HG03378 (cell line): ENCODE results near the gene CDKN2B-AS1.

Experiments used
- ATAC-seq: cut with Tn5 transposase; IDR thresholded peaks from one replicate; pipeline ENCODE4 v1.9.1; 2021; ENCODE audit warnings: mild to moderate bottlenecking, moderate library complexity; ENCODE audit not compliant: unreplicated experiment

The CDKN2B-AS1 gene

DNA sequence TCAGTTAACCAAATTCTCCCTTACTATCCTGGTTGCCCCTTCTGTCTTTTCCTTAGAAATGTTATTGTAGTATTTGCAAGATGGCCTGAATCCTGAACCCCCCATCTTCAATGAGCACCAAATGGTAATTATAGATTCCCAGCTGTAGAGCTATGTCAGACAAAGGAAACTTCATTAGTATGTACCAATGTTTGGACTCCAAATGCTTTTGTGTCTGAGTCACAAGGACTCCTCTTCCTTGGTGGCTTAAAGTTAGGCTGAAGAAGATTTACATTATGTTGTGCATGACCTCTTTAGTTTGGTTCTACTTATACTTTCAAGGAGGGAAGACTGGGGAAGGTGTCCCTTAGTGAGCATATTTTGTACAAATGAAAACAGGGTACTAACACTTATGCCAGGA is 120.4 kb downstream of the CDKN2B-AS1 start:
- no peak for ATAC-seq

DNA sequence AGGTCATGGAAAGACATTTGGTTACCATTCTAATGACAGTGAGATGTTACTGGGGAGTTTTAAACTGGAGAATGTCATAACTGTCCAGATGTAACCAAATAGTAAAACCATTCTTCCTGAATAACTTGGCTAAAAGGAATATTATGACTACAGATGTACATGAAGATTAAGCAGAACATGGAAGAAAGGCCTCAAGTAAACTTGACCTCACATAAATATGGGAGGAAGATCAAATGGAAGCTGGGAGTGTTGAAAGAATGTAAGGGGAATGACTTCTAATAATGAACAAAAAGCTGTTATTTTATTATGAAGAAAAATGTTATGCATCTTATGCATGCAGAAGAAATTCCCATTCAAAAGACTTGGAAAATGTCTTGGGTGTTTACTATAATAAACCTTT is 122.2 kb downstream of the CDKN2B-AS1 start:
- ATAC-seq, result no peak

DNA sequence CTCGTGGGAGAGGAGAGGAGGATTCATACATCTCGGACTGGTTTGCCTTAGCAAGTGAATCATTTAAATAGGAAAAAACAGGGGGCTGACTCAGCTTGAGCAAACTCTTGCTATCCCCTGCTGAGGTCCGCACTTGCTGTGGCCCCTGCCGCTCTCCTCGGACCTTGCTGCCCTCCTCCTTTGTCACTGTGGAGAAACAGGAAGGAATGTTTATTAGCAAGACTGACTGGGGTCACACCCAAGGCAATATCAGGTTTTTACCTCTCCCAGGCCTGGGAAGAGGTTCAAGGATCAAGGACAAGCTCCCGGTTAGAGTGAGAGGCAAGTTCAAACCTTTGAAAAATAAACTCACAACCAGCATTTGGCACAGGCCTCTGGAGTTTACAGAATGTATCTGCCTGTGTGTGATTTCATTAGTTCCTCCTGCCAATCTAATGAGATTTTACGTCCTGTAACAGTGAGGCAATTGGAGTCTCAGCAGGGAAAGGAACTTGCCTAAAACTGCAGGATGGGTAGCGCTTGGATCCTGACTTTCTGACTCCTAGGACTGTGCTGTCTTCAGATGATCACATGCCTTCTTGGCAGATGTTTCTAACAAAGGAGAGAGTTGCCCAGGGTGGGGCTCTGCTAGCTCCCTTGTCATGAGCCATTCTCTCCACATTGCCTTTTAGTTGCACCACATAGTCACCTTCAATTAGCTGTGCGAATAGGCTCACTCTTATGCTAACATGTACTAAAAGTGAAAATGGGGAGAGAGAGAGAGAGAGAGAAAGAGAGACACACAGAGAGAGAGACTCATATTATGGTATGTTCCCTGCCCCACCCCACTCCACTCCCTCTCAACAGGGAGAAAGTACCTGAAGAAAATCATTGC is 123.2 kb downstream of the CDKN2B-AS1 start:
- no peak for ATAC-seq

DNA sequence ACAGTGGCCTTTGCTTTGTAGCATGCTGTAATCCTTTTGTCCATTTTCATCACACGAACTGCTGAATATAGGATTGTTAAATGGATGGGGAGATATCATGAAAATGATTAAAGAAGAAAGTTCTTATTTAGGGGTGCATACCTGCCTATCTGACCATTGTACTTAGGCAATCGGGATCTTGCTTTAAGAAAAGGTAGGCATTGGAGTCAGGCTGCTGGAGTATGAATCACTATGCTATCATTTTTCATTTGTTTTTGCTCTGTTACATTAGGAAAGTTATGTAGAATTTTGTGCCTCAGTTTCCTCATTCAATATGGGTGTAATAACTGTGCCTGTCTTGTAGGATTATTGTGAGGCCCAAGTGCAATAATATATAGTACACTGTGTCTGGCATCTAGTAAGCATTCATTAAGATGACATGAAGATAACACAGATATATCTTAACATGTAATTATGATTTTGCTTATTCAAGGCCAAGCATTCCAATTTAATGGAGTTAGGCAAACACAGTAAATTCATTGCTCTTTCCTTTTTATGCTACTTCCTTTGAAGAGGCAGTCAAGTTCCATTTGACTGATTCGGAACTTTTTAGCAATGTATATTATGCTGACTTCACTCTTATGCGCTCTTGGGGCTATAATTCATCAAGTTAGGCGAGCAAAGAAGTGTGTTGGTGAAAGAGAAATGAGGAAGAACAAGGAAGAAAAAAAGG is 124.4 kb downstream of the CDKN2B-AS1 start:
- ATAC-seq, result no peak

DNA sequence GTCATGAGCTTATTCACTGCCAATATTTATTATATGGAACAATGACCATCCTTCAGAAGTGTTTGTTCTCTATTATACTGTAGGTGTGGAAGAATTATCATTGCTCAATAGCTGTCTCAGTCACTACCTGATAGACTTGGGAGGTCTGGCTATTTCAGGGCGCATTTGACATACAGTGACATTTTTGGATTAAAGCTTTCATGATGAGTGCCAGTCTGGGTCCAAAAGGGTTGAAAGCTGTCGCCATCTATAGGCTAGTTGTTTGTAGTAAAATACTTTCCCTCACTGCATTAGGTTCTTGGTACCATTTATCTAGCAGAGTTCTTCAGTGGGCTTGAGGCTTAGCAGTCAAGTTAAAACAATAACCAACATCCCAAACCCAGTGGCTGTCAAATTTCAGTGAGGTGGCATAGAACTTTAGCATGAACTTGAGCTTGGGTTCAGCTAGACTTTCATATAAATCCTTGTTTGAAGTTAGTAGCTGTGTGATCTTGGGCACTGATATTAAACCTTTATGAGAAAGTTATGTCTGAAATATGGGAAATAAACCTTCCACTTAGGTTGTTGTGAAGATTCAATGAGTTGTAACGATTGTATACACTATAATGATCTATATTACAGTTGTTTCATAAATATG is 125.0 kb downstream of the CDKN2B-AS1 start:
- ATAC-seq, result peak; percentile 85

DNA sequence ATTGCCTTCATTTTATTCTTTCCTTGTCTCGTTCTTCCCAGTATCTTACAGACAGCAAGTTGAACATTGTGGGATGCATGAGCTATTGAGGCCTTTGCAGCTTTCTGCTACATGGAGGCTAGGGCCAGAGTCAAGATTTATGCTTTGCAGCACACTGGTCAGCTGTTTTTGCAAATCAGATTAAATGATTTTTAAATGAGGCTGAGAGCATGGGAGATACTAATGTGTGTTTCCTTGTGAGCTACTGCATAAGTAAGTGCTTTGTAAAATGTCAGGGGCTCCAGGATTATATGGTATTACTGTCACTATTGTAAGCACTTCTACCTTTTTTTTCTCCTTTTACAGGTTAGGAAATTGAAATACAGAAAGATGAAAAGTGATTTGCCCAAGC is 125.6 kb downstream of the CDKN2B-AS1 start:
- ATAC-seq, result no peak

DNA sequence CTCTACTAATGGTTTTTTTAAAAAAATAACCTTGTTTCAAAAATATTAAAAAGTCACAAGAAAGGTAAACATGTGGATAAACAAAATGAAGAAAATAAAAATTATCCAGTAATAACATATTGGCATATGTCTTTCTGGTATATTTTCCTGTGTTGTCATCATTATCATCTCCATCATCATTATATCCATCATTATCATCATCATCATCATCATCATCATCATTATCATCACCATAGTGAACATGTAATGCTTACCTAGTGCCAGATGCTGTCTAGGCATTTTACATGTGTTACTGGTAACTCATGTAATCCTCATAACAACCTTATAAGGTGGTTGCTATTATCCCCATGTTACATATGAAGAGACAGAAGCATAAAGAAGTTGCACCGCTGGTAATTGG is 126.0 kb downstream of the CDKN2B-AS1 start:
- ATAC-seq, result no peak

DNA sequence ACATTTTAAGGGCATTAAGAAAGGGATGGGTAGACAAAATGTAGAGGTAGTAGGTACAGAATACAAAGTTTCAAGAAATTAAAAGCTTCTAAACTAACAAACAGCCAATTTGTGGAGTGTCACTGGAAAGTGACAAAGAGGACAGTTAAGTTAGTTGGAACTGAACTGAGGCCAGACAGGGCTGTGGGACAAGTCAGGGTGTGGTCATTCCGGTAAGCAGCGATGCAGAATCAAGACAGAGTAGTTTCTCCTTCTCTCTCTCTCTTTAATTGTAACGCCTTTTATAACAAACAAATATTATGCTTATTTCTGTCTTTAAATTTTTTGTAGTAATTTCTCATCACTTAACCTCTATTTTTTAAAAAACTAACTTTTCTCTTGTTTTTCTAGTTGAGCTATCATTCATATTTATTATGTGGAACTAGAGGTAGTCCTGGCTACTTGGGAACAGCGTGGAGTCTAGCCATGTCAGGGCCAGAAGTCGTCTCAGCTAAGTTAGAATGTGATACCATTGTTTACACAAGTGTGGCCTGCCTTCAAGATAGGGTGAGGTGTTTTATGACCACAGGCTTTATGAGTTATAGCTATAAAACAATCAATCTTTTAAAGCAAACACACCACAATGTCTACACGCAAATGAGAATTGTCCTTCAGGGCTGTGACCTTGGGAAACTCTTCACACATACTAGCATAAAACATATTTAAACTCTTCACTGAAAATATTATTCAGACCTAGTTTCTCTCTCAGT is 129.8 kb downstream of the CDKN2B-AS1 start:
- ATAC-seq, result no peak

DNA sequence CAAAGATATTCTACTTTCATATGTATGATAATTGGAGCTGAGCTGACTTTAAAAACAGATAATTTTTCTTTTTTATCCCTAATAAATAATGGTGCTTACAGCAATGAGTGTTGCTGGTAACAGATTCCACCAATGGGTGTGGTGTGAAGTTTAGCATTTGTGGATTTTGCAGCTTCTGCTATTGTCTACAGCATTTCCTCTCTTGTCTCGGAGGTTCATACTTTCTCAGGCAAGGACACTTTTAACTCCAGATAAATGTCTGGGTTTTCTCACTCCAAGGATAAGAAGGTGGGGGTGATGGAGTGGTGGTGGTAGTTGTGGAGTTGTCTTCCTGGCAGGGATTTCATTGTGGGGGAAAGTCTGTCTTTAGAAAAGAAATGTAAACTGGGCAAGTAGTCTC is 134.5 kb downstream of the CDKN2B-AS1 start:
- no peak for ATAC-seq

DNA sequence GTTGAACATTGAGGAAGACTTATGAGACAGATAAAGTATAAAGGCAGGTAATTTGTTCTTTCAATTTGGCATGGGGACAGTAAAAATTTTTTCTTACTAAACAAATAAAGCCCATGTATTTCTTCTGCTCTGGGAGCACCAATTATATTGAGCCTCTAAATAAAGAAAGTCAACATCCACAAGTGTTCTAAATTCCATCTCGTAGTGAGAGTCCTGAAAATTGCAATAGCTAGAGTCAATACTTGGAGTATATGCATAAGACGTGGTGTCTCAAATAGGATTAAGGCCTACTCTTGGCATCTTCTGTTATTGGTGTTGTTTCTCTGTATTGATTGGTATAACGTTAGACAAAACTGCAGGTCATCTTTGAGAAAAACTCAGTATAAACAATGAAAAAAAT is 135.0 kb downstream of the CDKN2B-AS1 start:
- ATAC-seq, result no peak

DNA sequence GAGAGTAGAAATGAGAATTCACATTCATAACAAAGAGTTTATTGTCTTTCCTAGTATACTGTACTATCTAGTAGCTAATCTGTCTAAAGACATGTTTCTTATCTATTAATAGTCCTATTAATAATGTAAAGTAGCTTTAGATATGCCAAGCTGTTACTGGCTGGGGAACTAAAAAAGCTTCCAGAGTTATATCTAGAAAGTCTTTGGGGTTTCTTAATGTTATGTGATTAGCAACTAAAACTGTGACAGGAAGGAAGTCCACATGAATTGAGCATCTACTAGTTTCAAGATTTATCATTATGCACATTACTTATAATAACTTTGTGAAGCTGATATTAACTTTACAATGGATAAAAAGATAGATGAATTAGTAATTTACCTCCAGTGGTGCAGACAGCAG is 137.2 kb downstream of the CDKN2B-AS1 start:
- no peak for ATAC-seq

DNA sequence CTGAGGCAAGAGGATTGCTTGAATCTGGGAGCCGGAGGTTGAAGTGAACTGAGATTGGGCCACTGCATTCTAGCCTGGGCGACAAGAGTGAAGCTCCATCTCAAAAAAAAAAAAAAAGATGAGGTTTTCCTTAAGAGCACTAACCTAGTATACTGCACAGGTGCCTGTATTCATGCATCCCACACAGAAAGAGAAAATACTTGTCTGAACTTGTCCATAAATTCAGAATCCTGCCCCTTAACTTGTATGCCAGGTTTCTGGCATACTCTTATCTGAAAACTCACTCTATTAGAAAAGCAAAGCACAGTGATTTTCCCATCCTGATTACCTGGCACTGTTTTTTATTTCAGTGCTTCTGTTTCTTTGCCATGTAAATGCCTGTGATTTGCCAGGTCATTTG is 139.8 kb downstream of the CDKN2B-AS1 start:
- no peak for ATAC-seq

DNA sequence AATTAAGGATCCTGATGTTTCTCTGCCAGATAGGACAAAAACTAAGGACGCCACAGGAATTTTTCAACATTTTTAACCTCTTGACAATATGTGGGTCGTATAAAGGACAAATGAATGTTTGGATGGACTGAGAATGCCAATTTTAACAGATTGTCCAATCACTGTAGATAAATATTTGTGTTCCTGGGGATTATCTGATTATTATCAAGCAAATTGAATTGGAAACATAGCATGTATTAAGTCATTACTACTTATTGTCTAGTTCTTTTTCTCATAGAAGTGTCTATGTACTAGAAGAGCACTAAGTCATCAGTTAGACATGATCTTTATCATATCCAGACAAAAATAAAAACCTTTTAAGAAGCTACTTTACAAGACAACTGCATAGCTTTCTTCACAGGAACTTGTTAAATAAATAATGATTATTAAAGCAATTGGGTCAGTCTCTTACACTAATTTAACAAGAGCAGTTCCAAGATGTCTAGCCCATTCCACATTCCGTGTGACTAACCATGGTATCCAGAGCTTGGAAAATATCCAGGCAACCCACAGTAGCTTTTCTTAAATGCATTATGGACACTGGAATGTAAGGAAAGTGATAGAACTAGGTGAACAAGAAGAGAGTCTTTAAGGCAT is 142.0 kb downstream of the CDKN2B-AS1 start:
- ATAC-seq, result no peak

DNA sequence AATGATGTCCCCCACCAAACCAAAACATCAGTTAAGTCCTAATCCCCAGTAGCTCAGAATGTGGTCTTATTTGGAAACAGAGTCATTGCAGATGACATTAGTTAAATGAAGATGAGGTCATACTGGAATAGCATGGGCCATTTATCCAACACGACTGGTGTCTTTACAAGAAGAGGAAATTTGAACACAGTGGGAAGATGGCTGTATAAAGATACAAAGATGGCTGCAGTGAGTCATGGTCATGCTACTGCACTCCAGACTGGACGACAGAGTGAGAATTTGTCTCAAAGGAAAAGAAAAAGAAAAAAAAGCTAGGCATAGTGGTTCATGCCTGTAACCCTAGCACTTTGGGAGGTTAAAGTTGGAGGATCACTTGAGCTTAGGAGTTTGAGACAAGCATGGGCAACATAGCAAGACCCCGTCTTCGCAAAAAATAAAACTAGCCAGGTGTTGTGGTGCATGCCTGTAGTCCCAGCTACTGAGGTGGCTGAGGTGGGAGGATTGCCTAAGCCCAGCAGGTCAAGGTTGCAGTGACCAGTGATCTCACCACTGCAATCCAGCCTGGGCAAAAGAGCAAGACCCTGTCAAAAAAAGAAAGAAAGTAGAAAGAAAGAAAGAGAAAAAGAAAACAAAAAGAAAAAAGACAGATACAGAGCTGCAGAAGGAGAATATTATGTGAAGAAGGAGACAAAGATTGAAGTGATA is 144.5 kb downstream of the CDKN2B-AS1 start:
- no peak for ATAC-seq

DNA sequence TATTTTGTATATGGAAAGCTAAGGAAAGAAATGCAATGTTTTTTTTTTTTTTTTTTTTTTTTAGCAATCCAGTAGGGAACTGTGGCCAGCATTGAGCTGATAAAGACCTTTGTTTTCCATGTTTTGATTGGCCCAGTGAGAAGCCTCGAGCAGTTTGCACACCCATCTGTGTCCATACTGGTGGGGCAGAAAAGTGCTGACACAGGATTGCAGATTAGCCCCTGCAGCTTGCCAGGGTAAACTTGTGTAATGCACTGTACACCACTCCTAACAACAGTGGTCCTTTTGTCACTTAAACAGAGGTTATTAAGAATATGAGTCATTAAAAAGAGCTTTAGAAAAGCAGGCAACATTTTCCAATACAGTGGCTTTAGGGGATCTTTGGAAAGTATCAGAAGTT is 147.3 kb downstream of the CDKN2B-AS1 start:
- ATAC-seq, result no peak

DNA sequence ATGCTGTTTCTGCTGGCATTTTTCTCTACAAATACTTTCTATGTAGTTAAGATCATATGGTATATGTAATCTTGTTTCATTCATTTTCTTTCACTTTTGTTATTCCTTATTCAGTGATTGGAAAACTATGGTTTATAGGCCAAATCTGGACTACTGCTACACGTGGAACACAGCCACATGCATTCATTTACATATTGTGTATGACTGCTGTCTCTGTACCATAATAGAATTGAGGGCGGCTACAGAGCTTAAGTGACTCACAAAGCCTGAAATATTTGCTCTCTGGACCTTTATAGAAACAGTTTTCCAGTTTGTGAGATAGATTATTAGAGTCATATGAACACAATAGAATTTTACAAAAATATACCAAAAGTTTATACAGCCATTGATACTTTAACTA is 148.1 kb downstream of the CDKN2B-AS1 start:
- ATAC-seq, result no peak

DNA sequence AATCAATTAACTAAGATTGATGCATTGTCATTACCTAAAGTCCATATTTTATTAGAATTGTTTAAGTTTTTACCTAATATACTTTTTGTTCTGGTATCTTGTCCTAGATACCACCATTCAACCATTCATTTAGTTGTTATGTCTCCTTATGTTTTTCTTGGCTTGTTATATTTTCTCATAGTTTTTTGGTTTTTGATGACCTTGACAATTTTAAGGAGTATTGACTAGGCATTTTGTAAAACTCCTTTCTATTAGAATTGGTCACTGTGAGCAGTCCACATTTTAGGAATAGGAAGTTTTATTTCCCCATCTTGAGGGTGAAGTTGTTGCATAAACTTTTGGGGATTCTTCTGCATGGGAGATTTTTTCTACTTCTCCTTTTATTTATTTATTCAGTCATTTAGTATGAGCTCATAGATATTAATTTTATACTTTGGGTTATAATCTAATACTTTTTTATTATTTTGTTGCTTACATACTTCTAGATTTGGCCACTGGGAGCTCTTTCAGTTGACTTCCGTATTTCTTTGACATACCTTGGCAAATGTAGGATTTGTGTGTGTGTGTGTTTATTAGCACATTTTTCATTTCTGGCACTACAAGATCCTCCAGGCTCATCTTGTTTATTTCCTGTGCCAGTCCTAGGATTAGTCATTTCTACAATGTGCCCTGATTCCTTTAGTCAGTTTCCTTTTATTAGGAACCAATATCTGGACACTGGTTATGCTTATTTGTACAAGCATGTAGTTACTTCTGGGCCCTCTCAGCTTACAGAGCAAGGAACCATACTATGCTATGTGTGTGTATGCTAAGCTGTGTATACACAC is 149.4 kb downstream of the CDKN2B-AS1 start:
- ATAC-seq, result no peak

DNA sequence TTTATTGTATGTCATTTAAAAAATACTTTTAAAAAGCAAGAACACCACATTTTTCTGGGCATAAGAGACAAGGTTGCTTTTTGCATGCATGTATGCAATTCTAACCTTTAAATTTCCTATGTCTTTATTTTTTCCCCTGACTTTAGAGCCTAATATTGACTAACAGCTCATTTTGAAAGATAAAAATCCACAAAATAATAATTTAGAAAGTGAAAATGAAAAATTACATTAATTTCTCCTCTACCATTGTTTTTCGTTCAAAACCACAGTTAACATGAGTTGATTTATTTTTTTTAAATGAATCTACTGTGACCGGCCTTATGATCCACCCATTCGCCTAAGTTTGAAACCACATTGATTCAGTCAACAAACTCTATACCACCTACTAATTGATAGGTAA is 152.0 kb downstream of the CDKN2B-AS1 start:
- ATAC-seq, result no peak

DNA sequence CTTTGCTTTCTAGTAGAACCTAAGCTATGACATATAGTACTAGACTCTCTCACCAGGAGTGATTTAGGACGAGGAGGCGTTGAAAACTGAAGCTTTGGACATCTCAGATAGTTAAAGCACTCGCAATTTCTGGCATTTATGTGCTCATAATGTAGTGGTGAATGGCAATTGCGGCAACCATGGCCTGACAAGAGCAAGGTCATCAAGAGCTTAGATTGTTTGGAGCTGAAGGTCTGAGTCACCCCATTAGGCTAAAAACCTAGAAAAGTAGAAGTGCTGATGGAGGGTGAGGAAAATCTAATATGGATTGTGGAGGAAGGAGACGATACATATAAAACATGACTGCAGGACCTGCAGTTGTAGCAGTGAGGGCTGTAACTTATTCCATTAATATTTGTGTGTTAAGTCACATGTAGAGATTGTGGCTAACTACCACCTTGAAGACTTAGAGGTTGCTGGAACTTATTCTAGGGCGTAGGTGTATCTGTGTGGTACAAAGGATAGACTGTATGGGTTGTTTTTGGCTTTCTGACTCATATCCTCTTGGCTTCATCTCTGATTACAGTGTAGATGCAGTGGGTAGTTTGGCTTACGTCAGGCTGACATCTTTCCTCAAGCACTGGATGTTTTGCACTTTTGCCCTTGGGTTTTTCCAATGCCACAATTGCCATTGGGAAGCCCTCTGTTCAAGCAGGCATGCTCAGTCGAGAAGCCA is 153.4 kb downstream of the CDKN2B-AS1 start:
- ATAC-seq, result peak; percentile 76
